DOHH2 (cell line): ENCODE measurements around the gene CCSER2.

Source experiments
- CTCF ChIP-seq: fragments of 200-600 bp; sonication (generic); IDR thresholded peaks from one replicate; pipeline ENCODE4 v1.5.1; 2014; ENCODE audit warnings: antibody characterized with exemption, mild to moderate bottlenecking, low read depth, low read length; ENCODE audit not compliant: poor library complexity, severe bottlenecking
- EZH2phosphoT487 ChIP-seq: fragments of 200-600 bp; sonication (generic); IDR thresholded peaks from 2 replicates; pipeline ENCODE4 v1.6.1; 2017; ENCODE audit warnings: borderline replicate concordance, mild to moderate bottlenecking, antibody characterized with exemption, low read length, moderate library complexity, mixed read lengths

DNA sequence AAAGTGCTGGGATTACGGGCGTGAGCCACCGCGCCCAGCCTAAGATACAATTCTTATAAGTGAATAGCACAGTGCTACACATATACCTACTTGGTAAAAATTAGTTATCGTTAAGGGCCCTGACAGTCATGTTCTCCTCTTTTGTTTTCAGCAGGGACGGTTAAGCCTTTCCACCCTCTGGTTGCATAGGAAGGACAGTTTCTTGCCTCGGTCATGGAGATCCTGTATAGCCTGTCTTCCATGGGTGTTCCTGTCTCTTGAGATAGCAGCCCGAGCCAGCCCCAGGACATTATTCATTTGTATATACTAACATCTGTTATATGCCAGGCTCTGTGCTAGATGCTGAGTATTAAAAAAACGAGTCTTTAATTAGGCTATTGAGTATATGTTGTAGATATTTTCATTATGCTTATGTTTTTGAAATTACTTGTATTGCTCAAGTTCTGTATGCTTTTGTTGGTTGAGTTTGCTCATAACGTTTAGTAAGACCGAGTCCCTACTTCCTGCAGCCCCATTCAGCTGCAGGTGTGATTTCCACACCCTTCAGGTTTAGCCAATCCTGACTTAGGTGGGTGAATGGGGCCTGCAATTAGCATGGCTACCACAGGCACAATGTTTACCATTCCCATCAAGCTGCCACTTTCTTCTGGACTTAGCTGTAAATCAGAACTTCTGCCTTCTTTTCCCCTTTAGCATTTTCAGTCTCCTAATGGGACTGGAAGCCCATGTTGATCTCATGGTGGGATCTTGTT is 24.8 kb downstream of the CCSER2 start:
- TF ChIP-seq CTCF (no peak), EZH2phosphoT487 (no peak)
